ENCODE measurements around the gene DUOXA2. TPM values are rescaled to one million over a fixed set of nuclear protein-coding genes. Genes with fewer than 3 reads are reported as not detected.

DUOXA2 gene
- total and polyA plus RNA-seq, 2 of the 4 experiments (the other 2 are of a cell fraction) = not detected

DNA sequence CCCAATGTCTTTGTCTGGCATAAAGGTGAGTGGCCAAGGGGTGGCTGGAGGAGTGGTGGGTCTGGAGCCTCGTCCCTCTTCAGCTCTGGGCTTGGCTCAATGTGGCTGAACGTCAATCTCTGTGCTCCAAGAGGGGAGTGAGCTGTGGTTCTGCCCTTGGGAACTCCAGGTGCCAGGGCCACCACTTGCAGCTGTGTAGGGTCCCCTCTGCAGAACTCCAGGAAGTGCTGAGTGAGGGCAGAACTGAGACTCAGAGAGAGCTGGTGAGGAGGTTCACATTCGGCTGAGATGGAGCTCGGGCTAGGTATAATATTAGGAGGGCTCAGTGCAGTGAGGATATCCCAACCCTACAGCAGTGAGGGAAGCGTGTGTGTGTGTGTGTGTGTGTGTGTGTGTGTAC is 27.3 kb downstream of the DUOXA2 start:
- H3K4me2 ChIP-seq (ENCODE audit: low read depth, low read length) = no peak overlapping the region
- no peak overlapping the region for H3K4ac ChIP-seq (ENCODE audit: low read depth, low read length)
- no peak overlapping the region for H4K91ac ChIP-seq (ENCODE audit: insufficient read depth, low read depth, low read length)
- H3K9me3 ChIP-seq (ENCODE audit: control insufficient read depth, insufficient read depth, low read length) = no peaks in the 10 kb centered on the region
- no peaks in the 10 kb centered on the region for H3K4me1 ChIP-seq (ENCODE audit: control insufficient read depth, insufficient read depth, low read length)
- H3K4me3 ChIP-seq (ENCODE audit: insufficient read depth, low read depth, low read length) = no peak overlapping the region
- H4K8ac ChIP-seq (ENCODE audit: low read depth in 2 of 2, low read length in 2 of 2) = no peak overlapping the region
- H3K27me3 ChIP-seq (ENCODE audit: control insufficient read depth, insufficient read depth, low read length) = peaks cover 49% of the 10 kb centered on the region
- no peaks in the 10 kb centered on the region for H3K79me1 ChIP-seq (ENCODE audit: low read depth in 1 of 2, low read length in 2 of 2)
- no peak overlapping the region for H3K14ac ChIP-seq (replicated peaks; ENCODE audit: low read depth, low read length)
- dilution Hi-C loops (cut with HindIII; ENCODE audit: low sequenced_read_pairs, unreplicated experiment) = no loop called here
- ATAC-seq (ENCODE audit: low read depth) (no peak), DNase-seq (no peak)
- no peak overlapping the region for H3K9ac ChIP-seq (ENCODE audit: low read depth, low read length)
- POLR2A ChIA-PET (ENCODE audit: unreplicated experiment) = no interaction called here
- CTCF ChIA-PET = no interaction called here
- no peak overlapping the region for H2AK9ac ChIP-seq (replicated peaks; ENCODE audit: low read depth, low read length, poor library complexity)
- no peaks in the 10 kb centered on the region for H4K20me1 ChIP-seq (ENCODE audit: insufficient read depth, low read length)
- no peak overlapping the region for H2BK20ac ChIP-seq (ENCODE audit: low read depth, low read length)
- no peak overlapping the region for H2BK15ac ChIP-seq (ENCODE audit: low read depth, low read length)
- BruUV-seq (replicated peaks) = no TSS peak
- H3K9me1 ChIP-seq (ENCODE audit: insufficient read depth, low read length) = no peaks in the 10 kb centered on the region
- no peak overlapping the region for H2AK5ac ChIP-seq (ENCODE audit: low read depth, low read length)
- H4K5ac ChIP-seq (ENCODE audit: low read depth, low read length) = no peak overlapping the region
- TF ChIP-seq FOS (IDR thresholded peaks at IDR 0.05; ENCODE audit: low read depth, low read length) (no peak), MAZ (IDR thresholded peaks at IDR 0.05; ENCODE audit: borderline replicate concordance, low read depth, low read length) (no peak), RAD21 (IDR thresholded peaks at IDR 0.05; ENCODE audit: low read length) (no peak), POLR2A (IDR thresholded peaks at IDR 0.05; ENCODE audit: low read depth, low read length) (no peak), CHD1 (IDR thresholded peaks at IDR 0.05; ENCODE audit: low read depth, low read length) (no peak), NFE2L2 (IDR thresholded peaks at IDR 0.05; ENCODE audit: low read depth, low read length) (no peak), CEBPB (IDR thresholded peaks at IDR 0.05; ENCODE audit: low read depth, low read length) (no peak)
- TF ChIP-seq, protein P1, sequence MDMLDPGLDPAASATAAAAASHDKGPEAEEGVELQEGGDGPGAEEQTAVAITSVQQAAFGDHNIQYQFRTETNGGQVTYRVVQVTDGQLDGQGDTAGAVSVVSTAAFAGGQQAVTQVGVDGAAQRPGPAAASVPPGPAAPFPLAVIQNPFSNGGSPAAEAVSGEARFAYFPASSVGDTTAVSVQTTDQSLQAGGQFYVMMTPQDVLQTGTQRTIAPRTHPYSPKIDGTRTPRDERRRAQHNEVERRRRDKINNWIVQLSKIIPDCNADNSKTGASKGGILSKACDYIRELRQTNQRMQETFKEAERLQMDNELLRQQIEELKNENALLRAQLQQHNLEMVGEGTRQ (IDR thresholded peaks at IDR 0.05; ENCODE audit: low read depth, low read length) = no peak
- no CpG with 5 or more reads among the region's 5 CpGs for WGBS, 2 experiments (ENCODE audit: extremely low coverage in 2 of 2, insufficient read length in 1 of 2)
- in situ Hi-C loops (cut with MboI; ENCODE audit: low sequenced_read_pairs) = no loop called here
- no peaks in the 10 kb centered on the region for H3K36me3 ChIP-seq (ENCODE audit: control insufficient read depth, insufficient read depth, low read length)
- H3K18ac ChIP-seq (ENCODE audit: low read depth, low read length) = no peak overlapping the region
- no peak overlapping the region for H2BK5ac ChIP-seq (ENCODE audit: low read depth, low read length, poor library complexity, severe bottlenecking)
- no peak overlapping the region for H3K27ac ChIP-seq (ENCODE audit: insufficient read depth, low read length)
- H2BK120ac ChIP-seq (ENCODE audit: low read depth, low read length) = no peak overlapping the region
- no peak overlapping the region for H3K56ac ChIP-seq (ENCODE audit: extremely low read depth, insufficient read depth, low read length)
- H2AFZ ChIP-seq (replicated peaks; ENCODE audit: low read length, poor library complexity) = peak overlapping the region; percentile 32
- no peak overlapping the region for H3K23ac ChIP-seq (ENCODE audit: low read depth, low read length)
- intact Hi-C loops (cut with micrococcal nuclease) = no loop called here
